Endodermal cell (in vitro differentiated cells): ENCODE measurements around the gene COMP. TPM values are rescaled to one million over a fixed set of nuclear protein-coding genes. Genes with fewer than 3 reads are reported as not detected.

Experiments used
- DNase-seq: peaks from one replicate; pipeline ENCODE4 v3.0.0-alpha.2; 2017
- H3K27ac ChIP-seq: 2 replicates; pipeline ENCODE4 v1.5.1; 2013; ENCODE audit warnings: mild to moderate bottlenecking, low read depth, low read length, moderate library complexity
- H3K27me3 ChIP-seq: 2 replicates; pipeline ENCODE4 v1.6.1; 2013; ENCODE audit warnings: mild to moderate bottlenecking, low read length, moderate library complexity; ENCODE audit not compliant: insufficient read depth, control insufficient read depth, poor library complexity, severe bottlenecking
- H3K36me3 ChIP-seq: 2 replicates; pipeline ENCODE4 v1.7.0; 2013; ENCODE audit warnings: mild to moderate bottlenecking, low read length, moderate library complexity; ENCODE audit not compliant: control insufficient read depth, insufficient read depth
- H3K4me1 ChIP-seq: one replicate; pipeline ENCODE4 v1.7.0; 2013; ENCODE audit warnings: low read length; ENCODE audit not compliant: control insufficient read depth, insufficient read depth
- H3K4me3 ChIP-seq: 2 replicates; pipeline ENCODE4 v1.5.1; 2013; ENCODE audit warnings: mild to moderate bottlenecking, low read length, moderate library complexity
- H3K9ac ChIP-seq: 2 replicates; pipeline ENCODE4 v1.6.1; 2013; ENCODE audit warnings: mild to moderate bottlenecking, low read length, moderate library complexity; ENCODE audit not compliant: poor library complexity, severe bottlenecking; ENCODE audit errors: extremely low read depth
- H3K9me3 ChIP-seq: 2 replicates; pipeline ENCODE4 v1.6.1; 2013; ENCODE audit warnings: mild to moderate bottlenecking, low read length, moderate library complexity; ENCODE audit not compliant: control insufficient read depth
- H3K27ac Mint-ChIP-seq: 2 replicates; pipeline ENCODE4 v1.8.0; 2020; ENCODE audit warnings: mixed read lengths
- H3K27me3 Mint-ChIP-seq: 2 replicates; pipeline ENCODE4 v1.8.0; 2021; ENCODE audit warnings: mild to moderate bottlenecking, mixed read lengths; ENCODE audit not compliant: insufficient read depth
- H3K36me3 Mint-ChIP-seq: 2 replicates; pipeline ENCODE4 v1.8.0; 2020; ENCODE audit warnings: low read depth, mixed read lengths
- H3K4me1 Mint-ChIP-seq: 2 replicates; pipeline ENCODE4 v1.8.0; 2020; ENCODE audit warnings: mixed read lengths
- H3K4me3 Mint-ChIP-seq: 2 replicates; pipeline ENCODE4 v1.8.0; 2020; ENCODE audit warnings: mild to moderate bottlenecking, moderate library complexity, mixed read lengths
- H3K9me3 Mint-ChIP-seq: 2 replicates; pipeline ENCODE4 v1.8.0; 2020; ENCODE audit warnings: mild to moderate bottlenecking, mixed read lengths
- CTCF ChIP-seq: fragments of 200-600 bp; sonication (generic); conservative IDR thresholded peaks from 2 replicates; pipeline ENCODE4 v1.5.0; 2021; ENCODE audit warnings: antibody characterized with exemption, mild to moderate bottlenecking
- WGBS, 2 experiments: methylation state at CpG; one replicate each; pipeline versions ENCODE4 v1.1.5 to v1.1.7; 2013; ENCODE audit warnings: missing lambda C conversion rate in 2 of 2, mixed read lengths in 1 of 2; ENCODE audit not compliant: insufficient coverage in 1 of 2, insufficient read length in 1 of 2; 5-methylcytosine and 5-hydroxymethylcytosine counted together
- total RNA-seq, 2 donors: library from RNA; stranded (reverse); fragmentation: NEBNext Ultra II Directional in 1 of 2; extraction: Animal tissue kit (Norgen Biotek cat#: 25700) in 1 of 2; gene quantifications; 2 replicates in 1 of 2; 3 replicates in 1 of 2; pipeline ENCODE4 v1.2.1, GENCODE V29; 2021

COMP gene
- total RNA-seq, 2 donors from 2014 or later: not detected

- Histone ChIP-seq H3K27ac (no peak overlapping the region), H3K9me3 (no peaks in the 10 kb centered on the region), H3K36me3 (no peaks in the 10 kb centered on the region), H3K9ac (no peak overlapping the region), H3K27me3 (peaks cover 64% of the 10 kb centered on the region), H3K4me3 (no peak overlapping the region), H3K4me1 (no peaks in the 10 kb centered on the region)
- H3K4me1 Mint-ChIP-seq: no peaks in the 10 kb centered on the region
- H3K4me3 Mint-ChIP-seq: no peak overlapping the region
- no peaks in the 10 kb centered on the region for H3K36me3 Mint-ChIP-seq
- no peak for DNase-seq
- no peaks in the 10 kb centered on the region for H3K9me3 Mint-ChIP-seq
- no peak for TF ChIP-seq CTCF
- peaks cover 40% of the 10 kb centered on the region for H3K27me3 Mint-ChIP-seq
- H3K27ac Mint-ChIP-seq: no peak overlapping the region
Measured at GRCh38 chr19:18800079-18800478, 9.0 kb upstream of the COMP start.

GRCh38 chr19:18799389-18799970 lies 8.4 kb upstream of the COMP start:
- peaks cover 70% of the 10 kb centered on the region for H3K27me3 ChIP-seq
- no peaks in the 10 kb centered on the region for H3K36me3 ChIP-seq
- H3K9me3 ChIP-seq: no peaks in the 10 kb centered on the region

GRCh38 chr19:18798384-18799352 lies 7.6 kb upstream of the COMP start:
- no peaks in the 10 kb centered on the region for H3K4me1 ChIP-seq
- H3K27me3 Mint-ChIP-seq: peaks cover 50% of the 10 kb centered on the region
- WGBS, 2 experiments: 65 to 75% methylated on average over 11 to 22 of the region's 22 CpGs
- H3K9ac ChIP-seq: no peak overlapping the region
- no peak overlapping the region for H3K4me3 ChIP-seq
- H3K27ac Mint-ChIP-seq: no peak overlapping the region
- no peaks in the 10 kb centered on the region for H3K36me3 Mint-ChIP-seq
- H3K27ac ChIP-seq: no peak overlapping the region
- DNase-seq: peak; percentile 70
- H3K36me3 ChIP-seq: no peaks in the 10 kb centered on the region
- peaks cover 78% of the 10 kb centered on the region for H3K27me3 ChIP-seq
- no peak overlapping the region for H3K4me3 Mint-ChIP-seq
- TF ChIP-seq CTCF: peak; percentile 66
- H3K4me1 Mint-ChIP-seq: no peaks in the 10 kb centered on the region
- H3K9me3 Mint-ChIP-seq: no peaks in the 10 kb centered on the region
- H3K9me3 ChIP-seq: no peaks in the 10 kb centered on the region

More at GRCh38 chr19:18799389-18799970, 8.4 kb upstream of the COMP start:
- Mint-ChIP-seq H3K27ac (no peak overlapping the region), H3K27me3 (peaks cover 46% of the 10 kb centered on the region), H3K4me1 (no peaks in the 10 kb centered on the region), H3K9me3 (no peaks in the 10 kb centered on the region), H3K4me3 (no peak overlapping the region), H3K36me3 (no peaks in the 10 kb centered on the region)
- Histone ChIP-seq H3K27ac (no peak overlapping the region), H3K4me1 (no peaks in the 10 kb centered on the region), H3K9ac (no peak overlapping the region), H3K4me3 (no peak overlapping the region)
- no peak for DNase-seq
- TF ChIP-seq CTCF: no peak
